Skin epidermis (tissue), 12 donors: ENCODE results near the gene TAOK2.
"Not testable (repeated sequence)": the region's sequence is repeated elsewhere in the genome, so short reads cannot be mapped to it uniquely, and the experiment has no call there.

Experiments
- H3K27ac ChIP-seq, 21 experiments: fragments of 200-600 bp; sonication (generic) in 11 of 21; one replicate each; pipeline ENCODE4 v1.5.0; 2020; ENCODE audit warnings: mild to moderate bottlenecking in 3 of 21, inconsistent platforms in 2 of 21, moderate library complexity in 2 of 21
- H3K4me3 ChIP-seq, 7 experiments: fragments of 200-600 bp; sonication (generic) in 2 of 7; one replicate each; pipeline ENCODE4 v1.5.0; 2020; ENCODE audit warnings: inconsistent platforms in 2 of 7, mild to moderate bottlenecking in 2 of 7, moderate library complexity in 1 of 7

The TAOK2 gene

GRCh38 chr16:30015450-30015849 is 41.8 kb downstream of the TAOK2 start:
- H3K27ac ChIP-seq, H3K4me3 ChIP-seq: not testable (repeated sequence)

- H3K27ac ChIP-seq: no peak overlapping the region
These were observed 43.0 kb downstream of the TAOK2 start for GRCh38 chr16:30016555-30017276.

DNA sequence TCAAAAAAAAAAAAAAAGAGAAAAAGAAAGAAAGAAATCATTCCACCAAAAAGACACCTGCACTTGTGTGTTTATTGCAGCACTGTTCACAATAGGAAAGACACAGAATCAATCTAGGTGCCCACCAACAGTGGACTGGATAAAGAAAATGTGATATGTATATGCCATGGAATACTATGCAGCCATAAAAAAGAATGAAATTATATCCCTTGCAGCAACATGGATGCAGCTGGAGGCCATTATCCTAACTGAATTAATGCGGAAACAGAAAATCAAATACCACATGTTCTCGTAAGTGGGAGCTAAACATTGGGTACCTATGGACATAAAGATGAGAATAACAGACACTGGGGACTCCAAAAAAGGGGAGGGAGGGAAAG is 43.6 kb downstream of the TAOK2 start:
- Histone ChIP-seq H3K27ac (no peak overlapping the region), H3K4me3 (no peak overlapping the region)

More at GRCh38 chr16:30016555-30017276, 43.0 kb downstream of the TAOK2 start:
- no peak overlapping the region for H3K4me3 ChIP-seq

GRCh38 chr16:30017937-30018336 is 44.3 kb downstream of the TAOK2 start:
- H3K4me3 ChIP-seq, H3K27ac ChIP-seq: not testable (repeated sequence)

DNA sequence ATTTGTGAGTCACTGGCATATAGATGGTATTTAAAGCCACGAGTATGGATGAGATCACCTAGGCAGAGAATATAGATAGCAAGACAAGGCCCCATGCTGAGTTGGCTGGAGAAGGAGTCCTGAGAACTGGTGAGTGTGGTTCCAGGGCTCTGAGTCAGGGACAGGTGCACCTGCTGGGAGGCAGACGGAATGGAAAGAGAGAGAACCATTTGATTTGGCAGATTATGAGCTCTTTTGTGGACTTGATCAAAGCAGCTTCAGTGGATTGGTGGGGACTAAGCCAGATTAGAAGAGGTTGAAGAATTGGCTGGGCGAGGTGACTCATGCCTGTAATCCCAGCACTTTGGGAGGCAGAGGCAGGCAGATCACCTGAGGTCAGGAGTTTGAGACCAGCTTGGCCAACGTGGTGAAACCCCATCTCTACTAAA is 45.1 kb downstream of the TAOK2 start:
- H3K4me3 ChIP-seq: no peak overlapping the region

GRCh38 chr16:30022887-30023286 is 49.2 kb downstream of the TAOK2 start, which contains the start of gene C16orf92:
Gene C16orf92, plus strand, starts transcription at chr16:30023198. Its CDS starts 143 bp downstream, at chr16:30023341.
- Histone ChIP-seq H3K4me3 (no peak within 1 kb of the TSS), H3K27ac (no peak within 1 kb of the TSS)

More for the DNA sequence above, 45.1 kb downstream of the TAOK2 start:
- no peak overlapping the region for H3K27ac ChIP-seq

DNA sequence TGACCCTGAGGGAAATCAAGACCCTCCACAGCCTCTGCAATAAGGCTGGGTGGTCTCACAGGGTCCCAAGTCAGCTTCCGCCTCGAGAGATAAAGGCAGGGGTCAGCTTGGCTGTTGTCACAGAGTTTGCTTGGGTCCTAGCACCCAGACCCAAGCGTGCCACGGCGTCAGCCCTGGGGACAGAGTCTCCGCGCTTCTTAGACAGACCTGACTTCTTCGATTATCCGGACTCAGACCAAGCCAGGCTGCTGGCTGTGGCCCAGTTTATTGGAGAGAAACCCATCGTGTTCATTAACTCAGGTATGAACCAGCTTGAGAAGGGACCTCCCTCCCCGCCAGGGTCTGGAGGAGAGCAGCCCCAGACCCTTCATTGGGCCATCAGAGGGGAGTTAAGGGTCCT is 49.9 kb downstream of the TAOK2 start:
- Histone ChIP-seq H3K4me3 (no peak overlapping the region), H3K27ac (no peak overlapping the region)

- Histone ChIP-seq H3K4me3 (no peak overlapping the region), H3K27ac (no peak overlapping the region)
These were observed 50.8 kb downstream of the TAOK2 start for GRCh38 chr16:30024451-30024850.

DNA sequence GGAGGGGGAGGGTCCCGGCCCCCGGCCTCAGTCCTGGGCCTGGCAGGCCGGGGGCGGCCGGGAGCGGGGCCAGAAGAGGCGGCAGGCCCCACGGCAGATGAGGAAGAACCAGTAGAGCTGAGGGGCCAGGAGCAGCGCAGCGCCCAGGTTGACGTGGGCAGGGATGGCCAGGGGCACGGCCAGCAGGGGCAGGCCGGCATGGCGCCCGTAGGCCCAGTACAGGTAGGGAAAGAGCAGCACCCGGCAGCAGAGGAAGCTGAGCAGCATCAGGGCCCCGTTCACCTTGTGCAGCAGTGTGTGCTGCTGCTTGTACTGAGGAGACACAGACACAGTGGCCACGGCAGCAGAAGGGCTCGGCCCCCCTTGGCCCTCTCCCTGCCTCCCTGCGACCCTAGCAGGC is 51.5 kb downstream of the TAOK2 start:
- no peak overlapping the region for H3K4me3 ChIP-seq
- no peak overlapping the region for H3K27ac ChIP-seq

DNA sequence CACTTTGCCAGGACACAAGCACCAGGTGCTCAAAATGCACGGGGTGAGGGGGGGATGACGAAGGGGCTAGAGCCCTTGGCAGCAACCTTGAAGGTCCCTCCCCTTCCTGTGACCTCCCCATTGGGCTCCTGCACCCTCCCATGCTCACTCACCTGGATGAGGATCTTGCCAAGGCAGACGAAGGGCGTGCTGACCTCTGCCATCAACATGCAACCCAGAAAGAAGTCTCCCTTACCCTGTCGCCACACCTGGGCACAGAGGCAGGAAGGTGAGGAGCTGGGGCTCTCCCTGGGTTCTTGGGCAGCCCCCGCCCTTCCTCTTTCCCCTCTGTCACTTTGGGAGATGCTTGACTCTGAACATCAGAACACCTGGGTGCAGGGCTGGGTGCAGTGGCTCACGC is 51.9 kb downstream of the TAOK2 start:
- H3K27ac ChIP-seq: no peak overlapping the region
- no peak overlapping the region for H3K4me3 ChIP-seq

DNA sequence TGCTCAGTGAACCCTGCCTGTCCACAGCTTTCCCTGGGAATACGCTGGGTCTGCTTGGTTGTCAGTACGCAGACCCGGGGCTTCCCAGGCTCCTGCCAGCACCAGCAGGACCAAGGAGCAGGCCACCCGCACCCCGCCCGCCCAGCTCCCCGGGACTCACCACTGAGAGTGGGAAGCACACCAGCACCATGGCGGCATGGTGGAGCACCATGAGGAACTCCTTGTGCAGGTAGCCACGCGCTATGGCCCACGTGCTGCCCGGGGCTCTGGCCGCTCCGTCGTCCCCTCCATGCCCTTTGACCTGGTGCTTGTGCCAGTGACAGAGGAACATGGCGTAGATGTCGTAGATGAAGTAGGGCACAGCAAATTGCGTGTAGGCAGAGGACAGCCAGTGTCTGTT is 52.8 kb downstream of the TAOK2 start:
- H3K4me3 ChIP-seq: no peak overlapping the region
- H3K27ac ChIP-seq: no peak overlapping the region

DNA sequence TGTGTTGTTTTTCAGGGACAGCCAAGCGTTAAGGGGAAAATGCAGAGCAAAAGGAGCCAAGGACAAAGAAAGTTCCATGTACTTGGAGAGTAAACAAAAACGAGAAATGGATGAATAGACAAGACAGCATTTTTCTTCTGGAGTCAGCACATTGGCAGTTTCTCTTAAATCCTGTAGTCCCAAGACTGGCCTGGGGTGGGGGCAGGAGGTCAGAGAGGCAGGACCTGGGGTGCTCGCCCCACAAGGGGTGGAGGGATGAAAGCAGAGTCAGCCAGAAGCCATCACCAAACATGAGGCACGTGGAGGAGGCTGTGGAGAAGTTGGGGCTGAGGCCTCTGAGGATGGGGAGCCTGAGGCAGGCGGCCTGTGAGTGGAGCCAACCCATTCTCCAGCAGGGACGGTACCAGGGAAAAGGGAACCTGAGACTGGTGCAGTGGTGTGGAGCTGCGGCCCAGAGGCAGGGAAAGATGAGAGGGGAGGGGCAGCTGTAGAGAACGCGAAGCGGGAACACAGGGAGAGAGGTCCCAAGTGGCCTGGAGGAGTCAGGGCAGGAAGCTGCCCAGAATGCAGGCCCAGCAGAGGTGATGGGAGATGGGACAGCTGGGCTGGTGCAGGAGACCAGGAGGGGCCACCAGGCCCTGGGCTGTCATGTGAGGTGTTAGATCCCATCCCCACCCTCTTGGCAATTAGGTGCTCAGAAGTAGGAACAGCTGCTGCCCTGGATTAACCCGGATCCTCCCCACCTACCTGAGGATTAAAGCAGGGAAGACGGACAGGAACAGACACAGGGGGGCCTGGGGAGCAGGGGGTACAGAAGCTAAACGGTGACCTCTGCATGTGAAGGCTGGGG is 54.1 kb downstream of the TAOK2 start:
- H3K27ac ChIP-seq: no peak overlapping the region
- H3K4me3 ChIP-seq: no peak overlapping the region

- Histone ChIP-seq H3K4me3 (no peak overlapping the region), H3K27ac (no peak overlapping the region)
These were observed 54.9 kb downstream of the TAOK2 start for GRCh38 chr16:30028438-30029076.

DNA sequence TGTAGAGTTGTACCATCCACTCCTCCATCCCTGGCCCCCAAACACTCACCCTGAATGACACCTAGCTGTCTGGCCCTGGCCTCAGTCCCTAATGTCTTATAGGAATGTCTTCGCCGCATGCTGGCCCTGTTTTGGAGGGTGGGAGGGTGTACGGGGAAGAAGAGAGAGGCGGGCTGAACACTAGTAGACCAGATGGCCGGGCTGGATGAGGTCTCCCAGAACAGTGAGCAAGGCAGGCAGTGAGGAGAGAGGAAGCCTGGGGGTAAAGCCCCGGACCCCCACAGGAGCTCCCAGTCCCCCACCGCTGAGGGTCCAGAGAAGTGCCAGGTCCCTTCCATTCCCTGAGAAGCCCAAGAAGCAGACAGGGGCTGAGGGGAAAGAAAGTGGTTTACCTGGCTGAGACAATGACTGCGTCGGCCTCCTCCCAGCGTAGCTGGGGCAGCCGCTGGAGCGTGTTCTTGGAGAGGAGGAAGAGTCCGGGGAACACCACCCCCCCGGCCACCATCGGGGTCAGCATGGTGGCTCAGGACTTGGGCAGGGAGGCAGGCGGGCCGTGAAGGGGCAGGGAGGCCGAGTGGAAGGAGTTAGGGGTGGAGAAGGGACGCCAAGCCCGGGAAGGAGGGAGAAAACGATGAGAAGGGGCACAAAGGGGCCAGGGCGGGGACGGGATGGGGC is 56.5 kb downstream of the TAOK2 start:
- Histone ChIP-seq H3K4me3 (no peak overlapping the region), H3K27ac (no peak overlapping the region)

GRCh38 chr16:30030841-30031413 is 57.3 kb downstream of the TAOK2 start, which contains the start of gene TLCD3B:
Gene TLCD3B, minus strand, starts transcription at chr16:30031271. Its CDS starts 744 bp downstream, at chr16:30030527.
- Histone ChIP-seq H3K27ac (no peak within 1 kb of the TSS), H3K4me3 (no peak within 1 kb of the TSS)

DNA sequence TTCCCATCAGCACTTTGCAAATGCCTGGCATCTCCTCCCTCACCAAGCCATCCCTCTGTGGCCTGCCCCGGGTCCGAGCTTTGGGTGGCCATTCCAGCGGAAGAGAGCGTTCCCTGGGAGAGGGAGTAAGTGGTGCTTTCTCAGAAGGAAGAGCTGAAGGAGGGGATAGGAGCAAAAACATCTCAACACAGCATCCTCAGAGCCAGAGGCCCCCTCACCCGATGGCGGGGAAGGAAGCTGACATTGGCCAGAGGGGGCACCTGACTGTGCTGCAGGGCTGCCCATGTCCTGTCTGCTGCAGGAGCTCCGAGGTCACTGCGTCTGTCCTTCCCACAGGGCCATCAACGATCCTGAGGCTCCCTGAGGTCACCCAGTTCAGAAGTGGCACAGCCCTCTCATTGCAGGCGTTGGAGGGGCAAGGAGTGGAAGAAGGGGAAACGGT is 57.8 kb downstream of the TAOK2 start:
- Histone ChIP-seq H3K27ac (no peak overlapping the region), H3K4me3 (no peak overlapping the region)

GRCh38 chr16:30032083-30032819 is 58.6 kb downstream of the TAOK2 start:
- H3K4me3 ChIP-seq: no peak overlapping the region

DNA sequence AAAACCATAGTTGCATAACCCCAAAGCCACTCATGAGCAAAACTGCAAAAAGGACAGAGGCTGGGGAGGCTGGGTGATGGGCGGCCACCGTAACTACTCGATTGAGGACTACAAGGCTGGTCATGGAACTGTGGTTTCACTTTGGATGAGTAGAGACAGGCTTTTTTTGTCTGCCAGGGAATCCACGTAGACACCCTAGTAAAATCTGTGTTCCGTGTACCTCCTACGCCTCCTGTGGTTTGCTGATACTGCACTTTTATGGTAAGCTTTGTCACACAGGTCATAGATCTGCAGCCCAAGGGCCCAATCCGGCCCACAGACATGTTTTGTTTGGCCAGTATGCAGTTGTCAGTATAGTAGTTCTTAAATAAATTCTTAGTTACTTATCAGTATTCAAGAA is 59.6 kb downstream of the TAOK2 start:
- Histone ChIP-seq H3K27ac (no peak overlapping the region), H3K4me3 (no peak overlapping the region)

More at GRCh38 chr16:30032083-30032819, 58.6 kb downstream of the TAOK2 start:
- H3K27ac ChIP-seq: no peak overlapping the region

- no peak overlapping the region for H3K4me3 ChIP-seq
- no peak overlapping the region for H3K27ac ChIP-seq
These were observed 66.6 kb downstream of the TAOK2 start for GRCh38 chr16:30040221-30040620.
